HEK293T (cell line): Measurements from ENCODE around the gene ISL2.
A peak's percentile ranks its signal among the peaks of the same experiment; 100 is the strongest.

Experiments
- CTCF ChIA-PET: fragments of 350-600 bp; formaldehyde crosslinking; extraction: SDS; loops from one replicate; lab custom pipeline; 2021; ENCODE audit warnings: antibody characterized with exemption, inconsistent platforms; lab: Yijun Ruan, JAX
- POLR2A ChIA-PET: fragments of 350-600 bp; formaldehyde crosslinking; extraction: SDS; loops from one replicate; lab custom pipeline; 2020; ENCODE audit warnings: antibody characterized with exemption, inconsistent platforms; lab: Yijun Ruan, JAX
- DNase-seq: peaks from one replicate; pipeline ENCODE4 v3.0.0; 2012; ENCODE audit warnings: mixed read lengths; ENCODE audit errors: extremely low spot score
- ARNT ChIP-seq: fragments of 450-650 bp; IDR thresholded peaks from 2 replicates; pipeline ENCODE4 v1.6.1; 2017; ENCODE audit warnings: mild to moderate bottlenecking
- BHLHE40 ChIP-seq: fragments of 450-650 bp; IDR thresholded peaks from 2 replicates; pipeline ENCODE4 v1.6.1; 2016; ENCODE audit warnings: mild to moderate bottlenecking, moderate library complexity, borderline replicate concordance
- CTBP1 ChIP-seq: fragments of 450-650 bp; IDR thresholded peaks from 2 replicates; pipeline ENCODE4 v1.6.1; 2016; ENCODE audit warnings: borderline replicate concordance
- ELF4 ChIP-seq: fragments of 450-650 bp; IDR thresholded peaks from 2 replicates; pipeline ENCODE4 v1.6.1; 2017; ENCODE audit warnings: antibody characterized with exemption
- FOXA1 ChIP-seq: fragments of 450-650 bp; IDR thresholded peaks from 2 replicates; pipeline ENCODE4 v1.6.1; 2016; ENCODE audit warnings: mild to moderate bottlenecking
- FOXK2 ChIP-seq: fragments of 450-650 bp; IDR thresholded peaks from 2 replicates; pipeline ENCODE4 v1.6.1; 2016; ENCODE audit warnings: mild to moderate bottlenecking
- FOXM1 ChIP-seq: fragments of 450-650 bp; IDR thresholded peaks from 2 replicates; pipeline ENCODE4 v1.6.1; 2017; ENCODE audit warnings: mild to moderate bottlenecking, borderline replicate concordance
- HDGF ChIP-seq: fragments of 450-650 bp; IDR thresholded peaks from 2 replicates; pipeline ENCODE4 v1.6.1; 2017; ENCODE audit warnings: antibody characterized with exemption, borderline replicate concordance
- L3MBTL2 ChIP-seq: fragments of 450-650 bp; conservative IDR thresholded peaks from 2 replicates; pipeline ENCODE4 v1.6.1; 2016; ENCODE audit warnings: mild to moderate bottlenecking
- LEF1 ChIP-seq: fragments of 450-650 bp; IDR thresholded peaks from 2 replicates; pipeline ENCODE4 v1.6.1; 2017; ENCODE audit warnings: mild to moderate bottlenecking, borderline replicate concordance
- NFRKB ChIP-seq: fragments of 450-650 bp; IDR thresholded peaks from 2 replicates; pipeline ENCODE4 v1.6.1; 2016; ENCODE audit warnings: mild to moderate bottlenecking, moderate library complexity
- PKNOX1 ChIP-seq: fragments of 450-650 bp; IDR thresholded peaks from 2 replicates; pipeline ENCODE4 v1.6.1; 2016
- SP1 ChIP-seq: fragments of 450-650 bp; IDR thresholded peaks from 2 replicates; pipeline ENCODE4 v1.6.1; 2017
- SUZ12 ChIP-seq: fragments of 450-650 bp; IDR thresholded peaks from 2 replicates; pipeline ENCODE4 v1.6.1; 2016; ENCODE audit warnings: mild to moderate bottlenecking
- TARDBP ChIP-seq: fragments of 450-650 bp; IDR thresholded peaks from 2 replicates; pipeline ENCODE4 v1.6.1; 2016
- ZNF384 ChIP-seq: fragments of 450-650 bp; IDR thresholded peaks from 2 replicates; pipeline ENCODE4 v1.6.1; 2016

Gene ISL2

GRCh38 chr15:76337696-76338485, 1.3 kb downstream of the ISL2 start:
- POLR2A ChIA-PET: interaction anchor here (0.7 to 3.5 kb wide), 6 partner anchors 9 to 96 kb away, joined by 3 to 71 read pairs (median 8); partner anchors contain the start of gene ETFA
- peak; percentile 42 for DNase-seq
- peak; percentile 95 for TF ChIP-seq L3MBTL2
- TF ChIP-seq TARDBP: no peak; the same call in 1 of the 2 replicates
- no peak for TF ChIP-seq SUZ12
- CTCF ChIA-PET: no interaction called here

- CTCF ChIA-PET: no interaction called here
- POLR2A ChIA-PET: interaction anchor here (0.7 to 3.5 kb wide), 3 partner anchors 10 to 97 kb away, joined by 3 to 20 read pairs (median 3); partner anchors contain the start of gene ETFA
- no peak for DNase-seq
- TF ChIP-seq CTBP1 (no peak), ZNF384 (no peak), LEF1 (no peak; the same call in 1 of the 2 replicates), PKNOX1 (no peak), L3MBTL2 (no peak), SP1 (no peak), BHLHE40 (no peak), ELF4 (no peak), HDGF (no peak)
Measured at GRCh38 chr15:76338486-76339304, 2.1 kb downstream of the ISL2 start.

GRCh38 chr15:76339305-76340197, 3.0 kb downstream of the ISL2 start:
- ChIA-PET CTCF (no interaction called here), POLR2A (interaction anchor here (1.0 kb wide), 1 partner anchor 9 kb away, joined by 3 read pairs; no protein-coding TSS in a partner anchor)
- DNase-seq: no peak
- TF ChIP-seq SUZ12 (no peak), ZNF384 (no peak), NFRKB (no peak), HDGF (no peak), FOXA1 (no peak), PKNOX1 (no peak), SP1 (no peak), ELF4 (no peak), BHLHE40 (no peak), FOXM1 (no peak), L3MBTL2 (no peak)

GRCh38 chr15:76340198-76340802, 3.7 kb downstream of the ISL2 start:
- POLR2A ChIA-PET: no interaction called here
- DNase-seq: no peak
- TF ChIP-seq TARDBP: no peak
- TF ChIP-seq FOXK2: no peak
- TF ChIP-seq FOXM1: no peak
- no peak for TF ChIP-seq PKNOX1
- TF ChIP-seq SP1: no peak
- no peak for TF ChIP-seq L3MBTL2
- TF ChIP-seq HDGF: no peak
- no peak for TF ChIP-seq BHLHE40
- no peak for TF ChIP-seq FOXA1
- no peak for TF ChIP-seq CTBP1
- no peak for TF ChIP-seq ELF4
- CTCF ChIA-PET: no interaction called here

GRCh38 chr15:76340803-76341365, 4.3 kb downstream of the ISL2 start:
- ChIA-PET CTCF (no interaction called here), POLR2A (no interaction called here)
- DNase-seq: no peak
- TF ChIP-seq SUZ12 (no peak), TARDBP (no peak), FOXK2 (no peak), ELF4 (no peak), SP1 (no peak), LEF1 (no peak), FOXA1 (no peak), CTBP1 (no peak), FOXM1 (no peak), ARNT (no peak)
